ENCODE measurements around the gene KRTAP3-2. TPM values are rescaled to one million over a fixed set of nuclear protein-coding genes. Genes with fewer than 3 reads are reported as not detected.
A peak's percentile ranks its signal among the peaks of the same experiment; 100 is the strongest.

KRTAP3-2 gene
- total RNA-seq, 2 donors from 2014 or later = not detected

DNA sequence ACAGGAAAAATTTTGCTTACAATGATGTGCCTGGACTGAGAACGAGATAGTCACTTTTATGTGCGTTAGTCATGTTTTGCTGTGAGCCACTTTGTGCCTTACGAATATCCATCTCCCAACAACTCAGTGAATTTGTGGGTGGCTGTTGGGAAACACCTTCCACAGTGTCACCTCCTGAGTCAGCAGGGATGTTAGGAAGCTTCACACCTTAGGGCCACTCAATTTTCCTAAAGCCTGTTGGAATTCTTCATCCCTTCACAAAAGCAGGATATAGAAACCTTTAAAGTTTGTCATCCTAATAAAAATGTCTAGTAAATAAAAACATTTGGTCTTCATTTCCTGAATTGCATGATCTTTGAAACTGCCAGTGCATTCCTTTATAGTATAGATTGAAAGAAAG is 13.5 kb upstream of the KRTAP3-2 start:
- intact Hi-C loops (cut with DNase I, micrococcal nuclease) = no loop called here
- DNase-seq = no peak

DNA sequence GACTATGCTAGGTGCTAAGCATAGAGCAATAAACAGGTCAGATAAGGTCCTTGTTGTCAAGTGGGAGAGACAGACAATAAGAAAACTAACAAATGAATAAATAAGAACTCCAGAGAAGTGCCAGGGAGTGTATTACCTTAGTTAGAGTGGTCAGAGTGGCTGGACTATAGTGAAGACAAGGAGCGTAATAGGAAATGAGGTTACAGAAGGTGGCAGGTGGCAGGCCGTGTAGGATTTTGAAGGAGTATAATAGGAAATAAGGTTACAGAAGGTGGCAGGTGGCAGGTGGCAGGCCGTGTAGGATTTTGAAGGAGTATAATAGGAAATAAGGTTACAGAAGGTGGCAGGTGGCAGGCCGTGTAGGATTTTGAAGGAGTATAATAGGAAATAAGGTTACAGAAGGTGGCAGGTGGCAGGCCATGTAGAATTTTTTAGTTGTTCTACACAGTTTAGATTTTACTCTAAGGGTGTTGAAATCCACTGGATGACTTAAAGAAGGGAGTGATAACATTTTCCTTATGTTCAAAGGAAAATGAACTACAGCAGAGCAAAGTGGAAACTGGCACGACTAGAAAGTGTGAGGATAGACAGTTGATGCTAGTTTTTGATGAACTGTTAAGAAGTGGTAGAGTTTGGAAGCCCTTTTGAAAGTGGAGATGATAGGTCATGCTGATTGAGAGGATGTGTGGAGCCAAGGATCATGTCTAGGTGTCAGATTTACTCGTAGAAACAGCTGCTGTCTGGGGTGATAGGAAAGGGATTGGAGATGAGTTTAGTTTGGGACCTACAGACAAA is 12.8 kb upstream of the KRTAP3-2 start:
- intact Hi-C loops (cut with DNase I, micrococcal nuclease) = no loop called here
- DNase-seq = no peak
- ATAC-seq = no peak

More for the DNA sequence above, 13.5 kb upstream of the KRTAP3-2 start:
- ATAC-seq = no peak

DNA sequence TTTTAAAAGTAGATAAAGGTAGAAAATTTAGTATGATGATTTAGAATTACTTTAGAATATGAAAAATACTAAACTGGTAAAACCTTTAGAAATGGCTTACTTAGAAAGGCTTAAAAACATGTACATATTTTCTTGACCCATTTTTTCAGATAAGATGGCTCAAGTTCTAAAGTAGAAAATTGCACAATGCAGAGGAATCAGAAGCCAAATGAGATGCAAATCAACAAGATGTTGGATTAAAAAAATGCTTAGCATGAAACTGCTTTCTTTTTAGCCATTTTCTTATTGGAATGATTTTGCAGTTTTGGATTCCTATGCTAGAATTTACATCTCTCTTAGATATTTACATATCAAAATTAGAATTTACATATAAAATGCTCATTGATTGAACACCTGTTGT is 10.7 kb upstream of the KRTAP3-2 start:
- ATAC-seq (no peak), DNase-seq (no peak)
- intact Hi-C loops (cut with DNase I, micrococcal nuclease) = no loop called here

DNA sequence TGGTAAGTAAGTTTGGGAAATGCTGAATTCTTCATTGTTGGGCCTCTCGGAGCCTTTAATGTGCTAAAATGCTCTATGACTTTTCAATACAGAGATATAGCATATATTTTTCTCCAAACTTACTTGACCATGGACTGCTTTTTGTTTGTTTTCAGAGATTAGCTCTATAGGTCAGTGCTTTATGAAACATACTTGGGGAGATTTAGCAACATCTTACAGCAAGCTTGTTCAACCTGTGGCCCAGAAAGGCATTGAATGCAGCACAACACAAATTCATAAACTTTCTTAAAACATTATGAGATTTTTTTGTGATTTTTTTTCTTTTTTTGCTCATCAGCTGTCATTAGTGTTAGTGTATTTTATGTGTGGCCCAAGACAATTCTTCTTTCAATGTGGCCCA is 10.2 kb upstream of the KRTAP3-2 start:
- no peak for ATAC-seq
- no peak for DNase-seq
- intact Hi-C loops (cut with DNase I, micrococcal nuclease) = no loop called here

GRCh38 chr17:41009301-41009760 is 9.6 kb upstream of the KRTAP3-2 start:
- no peak for ATAC-seq
- intact Hi-C loops (cut with DNase I, micrococcal nuclease) = no loop called here
- no peak for DNase-seq

- intact Hi-C loops (cut with DNase I, micrococcal nuclease) = no loop called here
- DNase-seq (no peak), ATAC-seq (no peak)
Measured at GRCh38 chr17:41008811-41009210, 9.1 kb upstream of the KRTAP3-2 start, which contains the start of gene KRTAP3-1. Gene KRTAP3-1, minus strand, starts transcription at chr17:41009128. Its CDS starts 54 bp downstream, at chr17:41009074.

- ATAC-seq (no peak), DNase-seq (no peak)
- intact Hi-C loops (cut with DNase I, micrococcal nuclease) = no loop called here
Measured at GRCh38 chr17:41004397-41004796, 4.7 kb upstream of the KRTAP3-2 start.

- intact Hi-C loops (cut with DNase I, micrococcal nuclease) = no loop called here
- ATAC-seq (no peak), DNase-seq (no peak)
Measured at GRCh38 chr17:41003926-41004325, 4.2 kb upstream of the KRTAP3-2 start.

DNA sequence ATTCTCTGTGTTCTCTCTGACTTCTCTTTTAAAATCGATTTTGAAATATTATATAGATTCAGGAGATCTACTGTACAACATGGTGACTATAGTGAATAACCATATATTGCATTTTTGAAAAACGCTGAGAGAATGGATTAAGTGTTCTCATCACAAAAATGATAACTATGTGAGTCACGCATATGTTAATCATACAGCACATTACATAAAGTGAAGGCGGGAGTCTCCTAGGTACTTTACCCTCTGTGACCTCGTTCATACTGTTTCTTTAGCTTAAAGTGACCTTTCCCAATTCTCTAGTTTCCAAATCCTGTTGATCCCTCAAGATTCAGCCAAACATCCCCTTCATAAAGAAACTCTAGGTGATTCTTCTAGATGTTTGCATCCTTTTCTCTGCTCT is 3.1 kb upstream of the KRTAP3-2 start:
- ATAC-seq (no peak), DNase-seq (no peak)
- intact Hi-C loops (cut with DNase I, micrococcal nuclease) = no loop called here

GRCh38 chr17:41001795-41002194 is 2.1 kb upstream of the KRTAP3-2 start:
- no peak for ATAC-seq
- DNase-seq = no peak
- intact Hi-C loops (cut with DNase I, micrococcal nuclease) = no loop called here

GRCh38 chr17:40997361-40997760 is 2.3 kb downstream of the KRTAP3-2 start:
- no peak for DNase-seq
- intact Hi-C loops (cut with DNase I, micrococcal nuclease) = no loop called here
- ATAC-seq = no peak

- no peak for DNase-seq
- ATAC-seq = no peak
- intact Hi-C loops (cut with DNase I, micrococcal nuclease) = no loop called here
Measured at GRCh38 chr17:40996829-40997228, 2.9 kb downstream of the KRTAP3-2 start.

- intact Hi-C loops (cut with DNase I, micrococcal nuclease) = no loop called here
- no peak for ATAC-seq
- DNase-seq = no peak
Measured at GRCh38 chr17:40995116-40995515, 4.6 kb downstream of the KRTAP3-2 start.

DNA sequence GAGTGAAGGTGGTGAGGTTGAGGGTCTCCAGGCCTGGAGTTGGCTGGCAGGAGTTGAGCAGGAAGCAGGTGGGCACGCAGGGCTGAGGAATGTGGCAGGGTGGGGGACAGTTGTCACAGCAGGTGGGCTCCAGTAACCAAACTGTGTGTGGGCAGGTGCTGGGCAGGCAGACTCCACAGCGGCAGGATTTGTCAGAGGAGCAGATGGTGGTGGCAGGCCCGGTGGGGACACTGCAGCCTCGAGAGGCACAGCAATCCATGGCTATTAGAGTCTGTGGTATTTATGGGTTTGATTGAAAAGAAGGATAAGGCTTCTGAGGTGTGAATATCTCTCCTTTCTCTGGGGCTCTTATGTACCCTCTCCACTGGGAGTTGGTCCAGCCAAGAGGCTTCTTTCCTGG is 5.9 kb downstream of the KRTAP3-2 start, which contains the start of gene KRTAP3-3:
Gene KRTAP3-3, minus strand, starts transcription at position 326 of the 400 bp plus-strand sequence. Its CDS starts 67 bp downstream, at position 259.
- no peak for DNase-seq
- ATAC-seq = no peak
- intact Hi-C loops (cut with DNase I, micrococcal nuclease) = no loop called here

DNA sequence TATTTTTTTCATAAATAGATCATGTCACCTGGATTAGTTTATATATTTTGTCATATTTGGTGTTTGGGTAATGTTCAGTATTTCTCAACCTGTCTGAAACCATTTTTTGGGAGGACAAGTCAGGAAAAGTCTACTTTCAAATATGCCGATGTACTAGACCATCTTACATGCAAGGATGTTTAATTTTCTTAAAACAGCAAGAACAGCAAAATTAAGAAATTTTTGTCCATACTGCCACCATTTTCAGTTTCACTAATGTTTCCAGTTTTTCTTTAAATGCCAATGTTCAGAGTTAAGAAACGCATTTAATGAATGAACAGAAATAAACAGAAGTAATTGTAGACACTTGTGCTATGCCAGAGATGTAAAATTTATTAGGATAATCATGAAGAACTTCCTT is 6.6 kb downstream of the KRTAP3-2 start:
- ATAC-seq (no peak), DNase-seq (no peak)
- intact Hi-C loops (cut with DNase I, micrococcal nuclease) = no loop called here

- intact Hi-C loops (cut with DNase I, micrococcal nuclease) = no loop called here
- no peak for DNase-seq
- ATAC-seq = peak; percentile 65
Measured at GRCh38 chr17:40992666-40993065, 7.0 kb downstream of the KRTAP3-2 start.

- DNase-seq = no peak
- intact Hi-C loops (cut with DNase I, micrococcal nuclease) = no loop called here
- no peak for ATAC-seq
Measured at GRCh38 chr17:40986920-40987319, 12.8 kb downstream of the KRTAP3-2 start.

DNA sequence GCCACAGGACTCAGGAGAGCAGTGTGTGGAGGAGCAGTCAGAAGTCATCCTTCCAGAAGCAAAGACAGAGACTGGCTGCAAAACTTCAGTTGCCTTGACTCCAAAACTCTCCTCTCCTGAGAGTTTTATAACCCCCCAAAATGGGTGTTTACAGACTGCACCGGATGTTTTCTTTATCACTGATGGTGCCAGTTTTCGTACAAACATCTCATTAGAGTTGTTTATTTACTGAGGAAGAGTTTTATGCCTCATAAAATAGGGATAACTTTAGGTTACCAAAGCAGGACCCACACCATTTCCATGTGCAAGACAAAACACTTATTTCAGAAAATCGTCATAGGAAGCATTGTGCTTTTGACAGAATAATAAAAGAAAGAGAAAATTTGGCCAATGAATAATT is 15.5 kb downstream of the KRTAP3-2 start, which contains the start of gene KRT40:
Gene KRT40, minus strand, starts transcription at position 101 of the 400 bp plus-strand sequence. Its CDS starts 53 bp downstream, at position 48.
- no peak for ATAC-seq
- no peak for DNase-seq
- intact Hi-C loops (cut with DNase I, micrococcal nuclease) = no loop called here

DNA sequence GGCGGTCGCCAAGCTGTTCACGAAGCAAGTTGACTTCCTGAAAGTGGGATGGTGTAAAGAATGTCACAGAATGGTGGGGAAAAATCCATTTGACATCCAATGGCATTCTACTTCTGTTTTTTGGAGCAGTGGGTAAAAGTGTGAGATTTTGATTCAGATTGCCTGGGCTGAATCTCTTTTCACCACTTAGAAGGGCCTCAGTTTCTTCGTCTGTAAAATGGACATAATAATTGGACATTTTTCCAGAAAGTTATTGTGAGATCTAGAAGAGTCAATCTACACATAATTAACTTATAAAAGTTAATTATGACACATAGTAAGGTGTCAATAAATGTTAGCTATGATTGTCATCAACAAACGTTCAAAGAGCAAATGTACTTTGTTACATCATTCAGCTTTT is 18.6 kb downstream of the KRTAP3-2 start:
- intact Hi-C loops (cut with DNase I, micrococcal nuclease) = no loop called here
- ATAC-seq (no peak), DNase-seq (no peak)

GRCh38 chr17:40980596-40980995 is 19.1 kb downstream of the KRTAP3-2 start:
- intact Hi-C loops (cut with DNase I, micrococcal nuclease) = no loop called here
- ATAC-seq (no peak), DNase-seq (no peak)

GRCh38 chr17:40980117-40980516 is 19.6 kb downstream of the KRTAP3-2 start:
- no peak for DNase-seq
- no peak for ATAC-seq
- intact Hi-C loops (cut with DNase I, micrococcal nuclease) = no loop called here

Measured in left colon (tissue), 2 donors.